Measurements from ENCODE around the gene PSMD8.
"Not testable (repeated sequence)": the region's sequence is repeated elsewhere in the genome, so short reads cannot be mapped to it uniquely, and the experiment has no call there.

Gene PSMD8

DNA sequence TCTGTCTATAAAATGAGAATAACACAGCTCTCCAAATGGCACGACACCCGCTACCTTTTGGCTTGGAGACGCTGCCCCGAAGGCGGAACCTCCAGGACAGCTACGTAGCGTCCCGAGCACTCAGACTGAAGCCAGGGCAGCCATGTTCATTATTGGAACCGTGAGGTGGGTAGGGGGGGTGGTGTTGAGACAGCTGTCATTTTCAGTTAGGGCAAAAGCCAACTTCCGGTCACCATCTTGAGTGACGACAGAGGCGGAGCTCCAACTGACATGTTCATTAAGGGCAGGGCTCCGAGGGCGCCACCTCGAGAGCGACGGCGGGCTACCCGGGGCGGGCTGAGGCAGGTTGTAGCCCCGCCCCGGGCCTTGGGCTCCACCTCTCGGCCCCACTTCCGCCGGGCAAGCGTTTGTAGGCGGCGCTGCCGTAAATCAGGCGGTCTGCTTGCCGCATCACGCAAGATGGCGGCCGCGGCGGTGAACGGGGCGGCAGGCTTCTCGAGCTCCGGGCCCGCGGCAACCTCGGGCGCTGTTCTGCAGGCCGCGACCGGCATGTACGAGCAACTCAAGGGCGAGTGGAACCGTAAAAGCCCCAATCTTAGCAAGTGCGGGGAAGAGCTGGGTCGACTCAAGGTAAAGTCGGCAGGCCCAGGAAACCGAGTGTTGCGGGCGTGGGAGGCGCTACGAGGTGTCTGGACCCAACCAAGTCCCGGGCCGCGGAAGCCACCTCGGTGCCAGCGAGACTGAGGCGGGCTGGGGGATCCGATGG is at the start of gene PSMD8:
Gene PSMD8 (plus strand): TSS at position 240 of the 766 bp plus-strand sequence. CDS start 31 bp downstream, at position 271.
- peak; percentile 99 for DNase-seq (ENCODE audit: low spot score)

- no peak for DNase-seq (ENCODE audit: low spot score)
These were observed 47.8 kb upstream of the PSMD8 start for GRCh38 chr19:38326591-38326990.

DNA sequence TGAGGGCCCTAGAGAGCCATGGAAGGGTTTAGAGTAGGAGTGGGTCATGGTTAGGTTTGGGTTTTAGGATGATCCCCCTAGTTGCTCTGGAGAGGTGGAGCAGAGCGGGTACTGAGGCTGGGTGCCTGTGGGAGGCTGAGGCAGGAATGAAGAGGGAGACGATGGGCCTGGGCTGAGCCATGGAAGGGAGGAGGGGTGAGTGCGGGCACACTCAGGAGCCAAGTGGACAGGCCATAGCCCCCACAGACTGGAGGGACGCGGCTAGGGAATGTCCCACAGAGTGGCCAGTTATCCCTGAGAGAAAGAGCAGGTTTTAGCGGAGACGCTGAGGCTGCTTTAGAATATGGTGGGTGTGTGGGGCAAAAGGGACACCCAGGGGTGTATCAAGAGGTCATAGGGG is 44.7 kb upstream of the PSMD8 start:
- DNase-seq (ENCODE audit: low spot score): no peak

DNA sequence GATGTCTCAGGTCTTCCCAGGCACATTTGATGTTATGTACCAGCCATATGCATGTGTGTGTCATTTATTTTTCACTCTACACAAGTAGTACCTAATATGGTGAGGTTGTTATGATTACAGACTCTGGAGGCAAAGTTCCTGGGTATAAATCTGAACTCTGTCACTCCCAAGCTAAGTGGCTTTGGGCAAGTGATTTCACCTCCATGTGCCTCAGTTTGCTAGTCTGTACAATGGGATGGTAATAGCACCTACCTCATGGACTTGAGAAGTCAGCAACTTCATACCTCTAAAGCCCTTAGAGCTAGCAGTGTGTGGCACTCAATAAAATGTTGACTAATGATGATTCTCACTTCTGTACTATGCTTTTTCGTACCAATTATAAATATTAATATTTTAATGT is 42.6 kb upstream of the PSMD8 start:
- DNase-seq (ENCODE audit: low spot score): no peak

DNA sequence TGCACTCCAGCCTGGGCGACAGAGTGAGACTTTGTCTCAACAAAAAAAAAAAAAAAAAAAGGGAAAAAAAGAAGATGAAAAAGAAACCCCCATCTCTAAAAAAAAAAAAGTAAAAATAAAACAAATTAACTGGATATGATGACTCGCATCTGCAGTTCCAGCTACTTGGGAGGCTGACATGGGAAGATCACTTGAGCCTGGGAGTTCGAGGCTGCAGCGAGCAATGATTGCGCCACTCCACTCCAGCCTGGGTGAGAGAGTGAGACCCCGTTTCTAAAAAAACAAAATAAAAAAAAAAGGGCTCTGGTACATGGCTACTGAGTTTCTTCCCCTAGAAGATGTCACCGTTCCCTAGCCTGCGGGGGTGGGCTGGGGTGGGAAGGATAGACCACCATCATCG is 41.1 kb upstream of the PSMD8 start:
- DNase-seq (ENCODE audit: low spot score): no peak

DNA sequence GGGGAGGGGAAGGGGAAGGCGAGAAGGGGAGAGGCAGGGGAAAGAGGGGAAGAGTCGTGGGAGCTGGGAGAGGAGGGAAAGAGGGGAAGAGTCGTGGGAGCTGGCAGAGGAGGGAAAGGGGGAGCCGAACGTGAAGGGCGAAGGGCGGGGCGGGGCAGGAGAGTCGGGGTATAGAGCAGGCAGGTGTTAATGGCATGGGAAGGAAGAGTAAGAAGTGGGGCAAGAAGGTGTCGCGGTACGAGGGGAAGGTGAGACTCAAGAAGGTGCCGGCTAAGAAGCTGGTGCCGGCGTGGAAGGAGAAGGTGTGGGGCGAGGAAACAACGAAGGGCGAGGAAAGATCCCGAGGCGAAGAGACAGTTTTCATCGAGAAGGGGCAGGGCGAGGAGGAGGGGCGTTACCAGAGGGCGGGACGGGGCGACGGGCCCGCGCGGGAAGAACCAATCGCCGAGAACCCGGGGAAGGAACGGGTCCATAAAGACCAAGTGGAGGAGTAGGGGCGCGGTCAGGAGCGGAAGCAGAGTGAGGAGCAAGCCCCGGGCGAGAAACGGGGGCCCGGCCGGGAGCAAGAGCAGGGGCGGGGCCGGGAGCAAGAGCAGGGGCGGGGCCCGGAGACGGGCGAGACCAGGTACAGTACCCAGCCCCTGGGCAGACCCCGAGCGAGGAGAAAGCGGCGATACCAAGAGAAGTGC is 38.3 kb upstream of the PSMD8 start:
- peak; percentile 95 for DNase-seq (ENCODE audit: low spot score)

DNA sequence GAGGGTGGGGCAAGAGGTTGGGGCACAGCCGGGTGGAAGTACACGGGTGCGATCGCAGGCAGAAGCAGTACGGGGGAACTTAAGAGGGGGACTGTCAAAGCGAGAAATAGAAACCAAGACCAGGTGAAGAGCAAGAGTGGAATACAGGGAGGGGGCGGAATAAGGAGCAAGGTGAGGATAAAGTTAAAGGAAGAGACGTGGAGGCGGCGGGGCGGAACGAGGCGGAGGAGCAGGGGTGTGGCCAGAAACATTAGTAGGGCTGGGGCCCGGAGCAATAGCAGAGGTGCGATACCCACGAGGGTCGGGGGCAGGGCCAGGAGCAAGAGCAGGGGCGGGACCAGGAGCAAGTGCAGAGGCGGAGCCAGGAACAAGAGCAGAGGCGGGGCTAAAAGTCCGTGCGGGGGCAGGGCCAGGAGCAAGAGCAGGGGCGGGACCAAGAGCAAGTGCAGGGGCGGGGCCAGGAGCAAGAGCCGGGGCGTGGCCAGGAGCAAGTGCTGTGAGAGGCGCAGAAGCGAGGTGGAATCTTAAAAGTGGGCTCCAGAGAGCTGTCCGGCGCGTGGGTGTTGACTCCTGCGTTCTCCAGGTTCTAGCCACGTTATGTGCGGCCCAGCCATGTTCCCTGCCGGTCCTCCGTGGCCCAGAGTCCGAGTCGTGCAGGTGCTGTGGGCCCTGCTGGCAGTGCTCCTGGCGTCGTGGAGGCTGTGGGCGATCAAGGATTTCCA is 37.6 kb upstream of the PSMD8 start:
- DNase-seq (ENCODE audit: low spot score): peak; percentile 96

GRCh38 chr19:38337360-38337653 is 37.1 kb upstream of the PSMD8 start:
- no peak for DNase-seq (ENCODE audit: low spot score)

DNA sequence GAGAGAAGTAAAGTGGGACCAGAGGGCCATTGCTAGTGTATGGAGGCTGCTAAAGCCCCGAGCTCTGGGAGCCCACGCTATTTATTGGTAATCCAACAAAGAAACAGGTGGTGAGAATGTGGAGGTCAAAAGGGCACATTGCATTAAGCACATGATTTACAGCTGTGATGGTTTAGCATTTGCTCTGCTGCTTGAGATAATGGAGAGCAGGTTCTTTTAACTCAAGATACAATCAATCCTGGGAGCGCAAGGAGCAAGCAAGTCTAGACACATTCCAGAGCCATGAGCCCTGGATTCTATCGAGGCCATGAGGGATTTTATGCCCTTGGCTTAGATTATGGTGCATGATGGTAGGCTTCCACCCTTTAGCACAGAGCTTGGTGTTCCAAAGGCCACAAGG is 35.4 kb upstream of the PSMD8 start:
- DNase-seq (ENCODE audit: low spot score): not testable (repeated sequence)

DNA sequence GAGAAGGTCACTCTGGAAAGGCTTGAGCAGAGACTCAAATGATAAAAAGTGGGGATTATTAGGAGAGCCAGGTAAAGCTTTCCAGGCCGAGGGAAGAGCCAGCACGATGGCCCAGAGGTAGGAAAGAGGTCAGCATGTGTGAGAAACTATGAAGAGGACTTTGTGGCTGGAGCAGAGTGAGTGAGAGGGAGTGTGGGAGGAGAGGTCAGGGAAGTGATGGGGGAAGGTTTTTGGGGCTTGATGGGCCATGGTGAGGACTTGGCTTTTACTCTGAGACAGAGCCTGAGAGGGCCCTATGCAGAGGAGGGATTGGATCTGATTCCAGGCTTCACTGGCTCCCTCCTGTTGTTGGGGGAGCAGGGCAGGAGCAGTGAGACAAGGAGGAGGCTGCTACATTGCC is 33.4 kb upstream of the PSMD8 start:
- no peak for DNase-seq (ENCODE audit: low spot score)

- DNase-seq (ENCODE audit: low spot score): no peak
These were observed 27.5 kb upstream of the PSMD8 start for GRCh38 chr19:38346837-38347236.

DNA sequence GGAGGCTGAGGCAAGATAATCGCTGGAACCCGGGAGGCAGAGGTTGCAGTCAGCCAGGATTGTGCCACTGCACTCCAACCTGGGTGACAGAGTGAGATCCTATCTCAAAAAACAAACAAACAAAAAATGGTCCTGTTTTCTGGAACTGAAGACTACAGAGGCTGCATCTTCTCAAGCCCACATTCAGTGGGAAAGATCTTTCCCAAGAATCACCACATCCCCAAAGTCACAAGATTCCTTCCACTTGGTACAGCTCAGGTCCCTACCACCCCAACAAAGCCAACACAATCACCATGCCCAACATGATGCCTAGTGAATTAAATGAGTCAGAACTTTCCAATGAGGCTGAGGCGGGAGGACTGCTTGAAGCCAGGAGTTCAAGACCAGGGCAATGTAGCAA is 23.5 kb upstream of the PSMD8 start:
- no peak for DNase-seq (ENCODE audit: low spot score)

GRCh38 chr19:38351865-38352395 is 22.4 kb upstream of the PSMD8 start:
- DNase-seq (ENCODE audit: low spot score): no peak

- no peak for DNase-seq (ENCODE audit: low spot score)
These were observed 21.8 kb upstream of the PSMD8 start for GRCh38 chr19:38352611-38353010.

DNA sequence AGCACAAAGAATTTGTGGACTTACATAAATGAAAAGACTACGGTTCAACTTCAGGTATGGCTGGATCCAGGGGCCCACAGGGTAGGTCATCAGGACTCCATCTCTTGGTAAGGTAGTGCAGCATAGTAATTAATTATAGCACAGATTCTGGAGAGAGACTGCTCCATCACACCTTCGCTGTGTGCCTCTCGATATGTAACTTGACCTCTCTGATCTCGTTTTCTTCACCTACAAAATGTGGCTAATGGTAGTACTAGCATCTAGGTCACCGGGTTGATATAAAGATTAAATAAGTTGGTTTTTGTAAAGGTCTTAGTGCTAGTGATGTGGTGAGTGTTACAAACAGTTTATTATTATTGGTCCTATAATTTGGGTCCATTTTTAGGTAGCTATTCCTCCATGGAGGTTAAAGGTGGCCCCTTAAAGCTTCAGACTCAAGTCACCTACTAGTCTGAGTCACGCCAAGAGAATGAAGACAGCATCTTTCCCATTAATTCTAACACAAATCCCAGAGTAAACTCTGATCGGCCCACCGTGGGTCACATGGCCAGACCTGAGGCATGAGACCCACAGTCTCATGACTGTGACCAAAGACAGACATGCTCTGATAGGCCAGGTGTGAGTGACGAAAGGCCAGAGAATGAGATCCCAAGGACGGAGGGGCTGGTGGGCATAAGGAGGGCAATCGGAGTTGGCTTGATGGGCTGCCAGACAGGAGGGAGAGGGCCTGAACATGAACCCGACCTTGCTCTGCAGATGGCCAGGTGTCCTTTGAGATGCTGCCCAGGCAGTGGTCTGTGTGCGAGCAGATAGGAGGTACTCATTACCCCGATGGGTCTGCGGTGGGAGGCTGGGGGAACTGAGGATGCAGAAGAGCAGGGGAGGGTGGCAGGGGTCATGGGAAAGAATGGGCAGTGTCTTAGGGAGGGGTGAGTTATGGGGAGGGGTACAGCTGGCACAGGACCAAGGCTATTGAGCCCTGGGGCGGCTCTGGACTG is 18.3 kb upstream of the PSMD8 start:
- no peak for DNase-seq (ENCODE audit: low spot score)

DNA sequence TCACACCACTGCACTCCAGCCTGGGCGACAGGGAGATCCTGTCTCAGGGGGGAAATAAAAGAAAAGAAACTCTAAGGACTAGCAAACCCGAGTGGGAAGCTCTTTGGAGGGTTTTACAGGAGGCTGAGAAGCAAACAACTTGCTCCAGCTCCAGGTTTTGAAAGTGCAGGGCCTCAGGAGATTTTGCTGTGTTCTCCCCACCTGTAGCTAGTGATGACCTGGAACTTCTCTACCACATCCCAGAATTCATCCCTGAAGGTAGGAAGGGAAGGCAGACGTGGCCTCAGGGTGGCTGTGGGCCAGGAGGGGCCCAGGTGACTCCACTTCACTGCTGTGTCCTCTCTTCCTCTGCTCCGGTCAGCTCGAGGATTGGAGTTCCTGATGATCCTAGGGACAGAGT is 16.3 kb upstream of the PSMD8 start:
- no peak for DNase-seq (ENCODE audit: low spot score)

DNA sequence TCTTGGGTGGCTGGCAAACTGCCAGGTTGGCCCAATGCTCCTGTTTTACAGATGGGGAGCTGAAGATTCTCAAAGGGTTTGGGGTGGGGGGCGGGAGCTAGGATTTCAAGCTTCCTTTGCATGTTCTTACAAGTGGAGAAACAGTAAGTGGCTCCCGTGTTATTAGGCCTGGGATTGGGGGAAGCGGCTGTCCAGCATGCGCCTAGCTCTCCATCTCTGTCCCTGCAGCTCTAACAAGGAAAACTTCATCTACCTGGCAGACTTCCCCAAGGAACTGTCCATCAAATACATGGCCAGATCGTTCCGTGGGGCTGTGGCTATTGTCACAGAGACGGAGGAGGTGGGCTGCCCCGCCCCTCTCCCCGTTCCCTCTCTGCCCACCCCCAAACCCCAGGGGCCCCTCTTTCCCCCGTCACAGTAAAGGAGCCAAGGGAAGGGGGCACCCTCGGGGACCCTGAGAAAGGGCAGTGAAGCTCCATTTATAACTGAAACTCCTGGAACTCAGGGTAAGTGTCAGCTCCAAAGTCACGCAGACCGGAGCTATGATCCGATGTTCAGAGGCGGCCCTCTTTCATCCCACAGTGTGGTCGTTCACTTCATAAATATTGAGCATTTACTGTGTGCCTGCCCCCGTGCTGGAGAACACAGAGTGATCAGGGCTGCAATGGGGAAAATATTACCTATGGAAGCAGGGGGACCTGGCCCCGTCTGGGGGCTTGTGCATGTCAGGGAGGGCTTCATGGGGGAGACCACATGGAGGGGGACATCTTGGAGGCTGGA is 14.9 kb upstream of the PSMD8 start:
- DNase-seq (ENCODE audit: low spot score): no peak

- no peak for DNase-seq (ENCODE audit: low spot score)
These were observed 14.0 kb upstream of the PSMD8 start for GRCh38 chr19:38360351-38360750.

- DNase-seq (ENCODE audit: low spot score): no peak
These were observed 13.3 kb upstream of the PSMD8 start for GRCh38 chr19:38360839-38361631.

GRCh38 chr19:38361633-38362075 is 12.7 kb upstream of the PSMD8 start:
- peak; percentile 58 for DNase-seq (ENCODE audit: low spot score)

Data from CD4-positive, alpha-beta T cell treated with Interleukin-2 at 100 ng/mL for 4 hours (primary cell).